Large intestine (tissue), 3 donors: ENCODE measurements around the gene ATP6V0E1. TPM values are rescaled to one million over a fixed set of nuclear protein-coding genes. Genes with fewer than 3 reads are reported as not detected.

Source experiments
- DNase-seq, 2 donors: peaks; one replicate each; pipeline versions ENCODE4 v3.0.0 to v3.0.0-alpha.2; 2013
- H3K27ac ChIP-seq: one replicate; pipeline ENCODE4 v1.5.1; 2013; ENCODE audit warnings: low read length
- H3K27me3 ChIP-seq: 2 replicates; pipeline ENCODE4 v1.6.1; 2013; ENCODE audit warnings: low read length; ENCODE audit not compliant: control insufficient read depth, insufficient read depth
- H3K36me3 ChIP-seq: 2 replicates; pipeline ENCODE4 v1.6.1; 2013; ENCODE audit warnings: low read length; ENCODE audit not compliant: control insufficient read depth, insufficient read depth
- H3K4me1 ChIP-seq: one replicate; pipeline ENCODE4 v1.6.1; 2013; ENCODE audit warnings: low read length; ENCODE audit not compliant: control insufficient read depth, insufficient read depth
- H3K4me3 ChIP-seq: one replicate; pipeline ENCODE4 v1.5.1; 2013; ENCODE audit warnings: low read length
- H3K9me3 ChIP-seq: one replicate; pipeline ENCODE4 v1.6.1; 2013; ENCODE audit warnings: mild to moderate bottlenecking, low read depth, low read length, moderate library complexity; ENCODE audit not compliant: control insufficient read depth
- WGBS: methylation state at CpG from one replicate; pipeline ENCODE4 v1.1.5; 2013; ENCODE audit warnings: low lambda C conversion rate; ENCODE audit not compliant: insufficient coverage; 5-methylcytosine and 5-hydroxymethylcytosine counted together
- polyA plus RNA-seq: library from polyadenylated mRNA; unstranded; fragments of 120-200 nt; gene quantifications from one replicate; pipeline ENCODE4 v1.2.1, GENCODE V29; 2013

ATP6V0E1 gene
- polyA plus RNA-seq, 1 donor = 177 TPM

- no peaks in the 10 kb centered on the region for H3K9me3 ChIP-seq
- no peaks in the 10 kb centered on the region for H3K27me3 ChIP-seq
- no peak for DNase-seq
- no peaks in the 10 kb centered on the region for H3K36me3 ChIP-seq
- no peak overlapping the region for H3K4me3 ChIP-seq
- no peak overlapping the region for H3K27ac ChIP-seq
- H3K4me1 ChIP-seq = peaks cover 9% of the 10 kb centered on the region
- WGBS = no CpG with 5 or more reads among the region's 6 CpGs
Observed at GRCh38 chr5:173047838-173048105, 64.2 kb downstream of the ATP6V0E1 start.

GRCh38 chr5:173050791-173051190 is 67.2 kb downstream of the ATP6V0E1 start:
- Histone ChIP-seq H3K27ac (no peak overlapping the region), H3K4me3 (no peak overlapping the region), H3K9me3 (no peaks in the 10 kb centered on the region), H3K27me3 (no peaks in the 10 kb centered on the region), H3K36me3 (no peaks in the 10 kb centered on the region), H3K4me1 (peaks cover 10% of the 10 kb centered on the region)
- no peak for DNase-seq
- no CpG with 5 or more reads among the region's 2 CpGs for WGBS

- peaks cover 9% of the 10 kb centered on the region for H3K4me1 ChIP-seq
- no peaks in the 10 kb centered on the region for H3K9me3 ChIP-seq
- DNase-seq = no peak
- no peak overlapping the region for H3K4me3 ChIP-seq
- H3K27me3 ChIP-seq = no peaks in the 10 kb centered on the region
- WGBS = 87% methylated on average over 3 of the region's 5 CpGs
- no peak overlapping the region for H3K27ac ChIP-seq
- H3K36me3 ChIP-seq = no peaks in the 10 kb centered on the region
Observed at GRCh38 chr5:173051746-173052145, 68.2 kb downstream of the ATP6V0E1 start.

- Histone ChIP-seq H3K27ac (no peak overlapping the region), H3K36me3 (no peaks in the 10 kb centered on the region), H3K4me1 (peaks cover 9% of the 10 kb centered on the region), H3K4me3 (no peak overlapping the region), H3K27me3 (no peaks in the 10 kb centered on the region), H3K9me3 (no peaks in the 10 kb centered on the region)
- WGBS = 100% methylated on average over 1 of the region's 3 CpGs
- no peak for DNase-seq
Observed at GRCh38 chr5:173053041-173053440, 69.5 kb downstream of the ATP6V0E1 start.

GRCh38 chr5:173055042-173055721 is 71.6 kb downstream of the ATP6V0E1 start:
- Histone ChIP-seq H3K27me3 (no peaks in the 10 kb centered on the region), H3K27ac (no peak overlapping the region), H3K4me1 (peaks cover 12% of the 10 kb centered on the region), H3K9me3 (no peaks in the 10 kb centered on the region), H3K36me3 (no peaks in the 10 kb centered on the region), H3K4me3 (peak overlapping the region; percentile 79)
- WGBS = 0% methylated on average over 2 of the region's 10 CpGs
- DNase-seq = no peak

GRCh38 chr5:173055722-173055982 is 72.1 kb downstream of the ATP6V0E1 start:
- no CpG with 5 or more reads among the region's 11 CpGs for WGBS
- H3K36me3 ChIP-seq = no peaks in the 10 kb centered on the region
- no peak for DNase-seq

GRCh38 chr5:173055983-173056782 is 72.6 kb downstream of the ATP6V0E1 start, which contains the start of gene CREBRF:
CREBRF (plus strand) TSS chr5:173056352; CDS start chr5:173080776, 24,424 bp downstream.
- H3K27ac ChIP-seq = peak within 1 kb of the TSS; percentile 99
- no peaks in the 10 kb centered on the region for H3K27me3 ChIP-seq
- H3K4me3 ChIP-seq = peak within 1 kb of the TSS; percentile 79
- peaks cover 12% of the 10 kb centered on the region for H3K4me1 ChIP-seq
- DNase-seq = peak; percentile 96 to 98
- no peaks in the 10 kb centered on the region for H3K36me3 ChIP-seq
- WGBS = no CpG with 5 or more reads among the region's 74 CpGs
- H3K9me3 ChIP-seq = no peaks in the 10 kb centered on the region

More at GRCh38 chr5:173055722-173055982, 72.1 kb downstream of the ATP6V0E1 start:
- Histone ChIP-seq H3K27me3 (no peaks in the 10 kb centered on the region), H3K4me1 (peaks cover 12% of the 10 kb centered on the region), H3K4me3 (peak overlapping the region; percentile 79), H3K27ac (no peak overlapping the region), H3K9me3 (no peaks in the 10 kb centered on the region)

- Histone ChIP-seq H3K4me1 (peaks cover 12% of the 10 kb centered on the region), H3K9me3 (no peaks in the 10 kb centered on the region), H3K4me3 (peak overlapping the region; percentile 79), H3K36me3 (no peaks in the 10 kb centered on the region), H3K27ac (peak overlapping the region; percentile 99), H3K27me3 (no peaks in the 10 kb centered on the region)
- WGBS = no CpG with 5 or more reads among the region's 27 CpGs
- no peak for DNase-seq
Observed at GRCh38 chr5:173056783-173057061, 73.2 kb downstream of the ATP6V0E1 start.

GRCh38 chr5:173057062-173057924 is 73.7 kb downstream of the ATP6V0E1 start:
- Histone ChIP-seq H3K27me3 (no peaks in the 10 kb centered on the region), H3K27ac (peak overlapping the region; percentile 99), H3K4me1 (peaks cover 15% of the 10 kb centered on the region), H3K9me3 (no peaks in the 10 kb centered on the region), H3K36me3 (no peaks in the 10 kb centered on the region), H3K4me3 (peak overlapping the region; percentile 79)
- 0% methylated on average over 1 of the region's 38 CpGs for WGBS
- peak; percentile 99 to 100 for DNase-seq

GRCh38 chr5:173062141-173062540 is 78.6 kb downstream of the ATP6V0E1 start:
- Histone ChIP-seq H3K36me3 (no peaks in the 10 kb centered on the region), H3K4me1 (peaks cover 7% of the 10 kb centered on the region)
- no peak for DNase-seq

More at GRCh38 chr5:173062141-173062540, 78.6 kb downstream of the ATP6V0E1 start:
- Histone ChIP-seq H3K4me3 (no peak overlapping the region), H3K27ac (no peak overlapping the region), H3K27me3 (no peaks in the 10 kb centered on the region), H3K9me3 (no peaks in the 10 kb centered on the region)
- 50% methylated on average over 2 of the region's 4 CpGs for WGBS
